Epithelial cell of prostate (primary cell): Measurements from ENCODE around the gene DLX5.
A peak's percentile ranks its signal among the peaks of the same experiment; 100 is the strongest.

Source experiments
- DNase-seq: peaks from one replicate; pipeline ENCODE4 v3.0.0-alpha.2; 2011; ENCODE audit warnings: low read depth, low spot score
- H3K27ac ChIP-seq: fragments of 450-650 bp; 2 replicates; pipeline ENCODE4 v1.5.1; 2017; ENCODE audit warnings: mild to moderate bottlenecking

Gene DLX5

GRCh38 chr7:96992192-96993005 is 32.2 kb downstream of the DLX5 start:
- no peak overlapping the region for H3K27ac ChIP-seq
- DNase-seq = no peak

GRCh38 chr7:96991546-96992191 is 33.0 kb downstream of the DLX5 start:
- DNase-seq = no peak
- no peak overlapping the region for H3K27ac ChIP-seq

GRCh38 chr7:96989859-96990317 is 34.7 kb downstream of the DLX5 start:
- no peak for DNase-seq
- no peak overlapping the region for H3K27ac ChIP-seq

- H3K27ac ChIP-seq = no peak overlapping the region
- no peak for DNase-seq
These were observed 35.3 kb downstream of the DLX5 start for GRCh38 chr7:96989241-96989858.

GRCh38 chr7:96987719-96988118 is 36.9 kb downstream of the DLX5 start:
- H3K27ac ChIP-seq = no peak overlapping the region
- DNase-seq = no peak

GRCh38 chr7:96986901-96987300 is 37.7 kb downstream of the DLX5 start:
- H3K27ac ChIP-seq = no peak overlapping the region

GRCh38 chr7:96985992-96986391 is 38.6 kb downstream of the DLX5 start:
- no peak overlapping the region for H3K27ac ChIP-seq
- DNase-seq = no peak

More at GRCh38 chr7:96986901-96987300, 37.7 kb downstream of the DLX5 start:
- no peak for DNase-seq

GRCh38 chr7:96982586-96982985 is 42.0 kb downstream of the DLX5 start:
- DNase-seq = no peak

GRCh38 chr7:96979551-96980276 is 44.9 kb downstream of the DLX5 start:
- no peak for DNase-seq
- H3K27ac ChIP-seq = peak overlapping the region; percentile 4

More at GRCh38 chr7:96982586-96982985, 42.0 kb downstream of the DLX5 start:
- no peak overlapping the region for H3K27ac ChIP-seq

GRCh38 chr7:96977445-96977844 is 47.2 kb downstream of the DLX5 start:
- DNase-seq = no peak
- no peak overlapping the region for H3K27ac ChIP-seq

GRCh38 chr7:96976106-96976505 is 48.5 kb downstream of the DLX5 start:
- no peak overlapping the region for H3K27ac ChIP-seq
- DNase-seq = no peak

- no peak overlapping the region for H3K27ac ChIP-seq
- no peak for DNase-seq
These were observed 50.6 kb downstream of the DLX5 start for GRCh38 chr7:96973986-96974385.

GRCh38 chr7:96970739-96971138 is 53.9 kb downstream of the DLX5 start:
- no peak overlapping the region for H3K27ac ChIP-seq
- no peak for DNase-seq
